Left ventricle myocardium inferior (tissue), 1 donor: ENCODE data around the gene GABBR2. TPM values are rescaled to one million over a fixed set of nuclear protein-coding genes. Genes with fewer than 3 reads are reported as not detected.

Source experiments
- DNase-seq: peaks from one replicate; pipeline ENCODE4 v3.0.0-alpha.2; 2020
- H3K27ac ChIP-seq: fragments of 200-600 bp; replicated peaks from 2 replicates; pipeline ENCODE4 v1.8.0; 2021
- H3K27me3 ChIP-seq: fragments of 200-600 bp; 2 replicates; pipeline ENCODE4 v1.8.0; 2021; ENCODE audit warnings: low read depth
- H3K36me3 ChIP-seq: fragments of 200-600 bp; 2 replicates; pipeline ENCODE4 v1.8.0; 2021
- H3K4me1 ChIP-seq: fragments of 200-600 bp; 2 replicates; pipeline ENCODE4 v1.8.0; 2021
- H3K4me3 ChIP-seq: fragments of 200-600 bp; 2 replicates; pipeline ENCODE4 v1.8.0; 2021; ENCODE audit warnings: mild to moderate bottlenecking, moderate library complexity
- H3K9me3 ChIP-seq: fragments of 200-600 bp; replicated peaks from 2 replicates; pipeline ENCODE4 v1.8.0; 2021
- CTCF ChIP-seq: fragments of 200-600 bp; IDR thresholded peaks from 2 replicates; pipeline ENCODE4 v1.8.0; 2021; ENCODE audit warnings: antibody characterized with exemption, mild to moderate bottlenecking, borderline replicate concordance
- intact Hi-C: fragments of 100-400 bp; cut with micrococcal nuclease; formaldehyde crosslinking; loops from one replicate; pipeline ENCODE4 v1.11.0; 2022
- total RNA-seq: library from RNA; stranded (reverse); fragmentation: NEBNext Ultra II Directional; extraction: Animal tissue kit (Norgen Biotek cat#: 25700); gene quantifications from one replicate; pipeline ENCODE4 v1.2.1, GENCODE V29; 2021
- donor health status: DM: no; HTN: yes; CAD: no; lungs with severe emphysema.

The GABBR2 gene
- total RNA-seq, 1 donor from 2014 or later: 1.1 TPM

GRCh38 chr9:98738741-98739140 lies 30.0 kb upstream of the GABBR2 start:
- H3K27me3 ChIP-seq: no peaks in the 10 kb centered on the region
- no peaks in the 10 kb centered on the region for H3K4me1 ChIP-seq
- no peak overlapping the region for H3K27ac ChIP-seq
- peaks cover 15% of the 10 kb centered on the region for H3K9me3 ChIP-seq
- no peak for TF ChIP-seq CTCF
- no peak overlapping the region for H3K4me3 ChIP-seq
- no peak for DNase-seq
- peaks cover 24% of the 10 kb centered on the region for H3K36me3 ChIP-seq
- intact Hi-C loops: no loop called here

GRCh38 chr9:98736226-98736625 lies 27.5 kb upstream of the GABBR2 start:
- DNase-seq: no peak
- Histone ChIP-seq H3K36me3 (peaks cover 24% of the 10 kb centered on the region), H3K27ac (no peak overlapping the region), H3K9me3 (peaks cover 15% of the 10 kb centered on the region), H3K4me3 (no peak overlapping the region), H3K4me1 (no peaks in the 10 kb centered on the region), H3K27me3 (no peaks in the 10 kb centered on the region)
- no peak for TF ChIP-seq CTCF
- intact Hi-C loops: no loop called here

- H3K36me3 ChIP-seq: peaks cover 21% of the 10 kb centered on the region
- H3K9me3 ChIP-seq: peaks cover 3% of the 10 kb centered on the region
- no peak overlapping the region for H3K27ac ChIP-seq
- H3K4me1 ChIP-seq: peaks cover 9% of the 10 kb centered on the region
- H3K27me3 ChIP-seq: peaks cover 8% of the 10 kb centered on the region
- intact Hi-C loops: no loop called here
- no peak for TF ChIP-seq CTCF
- DNase-seq: no peak
- H3K4me3 ChIP-seq: no peak overlapping the region
These were observed 24.1 kb upstream of the GABBR2 start for GRCh38 chr9:98732801-98733200.

- intact Hi-C loops: no loop called here
- H3K27ac ChIP-seq: no peak overlapping the region
- H3K36me3 ChIP-seq: peaks cover 21% of the 10 kb centered on the region
- no peak for DNase-seq
- H3K9me3 ChIP-seq: no peaks in the 10 kb centered on the region
- H3K4me1 ChIP-seq: peaks cover 9% of the 10 kb centered on the region
- TF ChIP-seq CTCF: no peak
- peaks cover 8% of the 10 kb centered on the region for H3K27me3 ChIP-seq
- no peak overlapping the region for H3K4me3 ChIP-seq
These were observed 23.4 kb upstream of the GABBR2 start for GRCh38 chr9:98732091-98732490.

- Histone ChIP-seq H3K4me1 (peaks cover 9% of the 10 kb centered on the region), H3K9me3 (no peaks in the 10 kb centered on the region), H3K27me3 (peaks cover 16% of the 10 kb centered on the region), H3K36me3 (peaks cover 14% of the 10 kb centered on the region), H3K27ac (no peak overlapping the region), H3K4me3 (no peak overlapping the region)
- TF ChIP-seq CTCF: no peak
- intact Hi-C loops: no loop called here
- no peak for DNase-seq
These were observed 22.1 kb upstream of the GABBR2 start for GRCh38 chr9:98730871-98731270.

GRCh38 chr9:98728500-98728899 lies 19.8 kb upstream of the GABBR2 start:
- Histone ChIP-seq H3K36me3 (no peaks in the 10 kb centered on the region), H3K9me3 (peaks cover 8% of the 10 kb centered on the region), H3K4me3 (no peak overlapping the region), H3K27me3 (peaks cover 40% of the 10 kb centered on the region), H3K4me1 (peaks cover 9% of the 10 kb centered on the region), H3K27ac (no peak overlapping the region)
- DNase-seq: no peak
- intact Hi-C loops: no loop called here
- no peak for TF ChIP-seq CTCF
